ENCODE results near the gene SMYD3. TPM values are rescaled to one million over a fixed set of nuclear protein-coding genes. Genes with fewer than 3 reads are reported as not detected.

Gene SMYD3
- total and polyA plus RNA-seq, 2 donors (not counting 1 experiment from before 2014, with no cell fraction given) = 69.4 to 83.1 TPM

- TF ChIP-seq EZH2 (IDR thresholded peaks at IDR 0.05; ENCODE audit: low read length, missing control alignments) (no peak), CTCF (conservative IDR thresholded peaks at IDR 0.05 in 1 of 2, IDR thresholded peaks at IDR 0.05 in 1 of 2; ENCODE audit: low read depth in 1 of 2, low read length in 2 of 2) (no peak)
- no peaks in the 10 kb centered on the region for H4K20me1 ChIP-seq (ENCODE audit: control insufficient read depth, extremely low read depth, insufficient read depth, low read length)
- H2AFZ ChIP-seq (ENCODE audit: low read length) = no peak overlapping the region
- no peak for DNase-seq (ENCODE audit: low read depth in 2 of 2)
- no peak overlapping the region for H3K9ac ChIP-seq (ENCODE audit: insufficient read depth, low read length)
- H3K4me1 ChIP-seq (ENCODE audit: control insufficient read depth, extremely low read depth, insufficient read depth, low read length) = no peaks in the 10 kb centered on the region
- no peak overlapping the region for H3K27ac ChIP-seq (ENCODE audit: insufficient read depth, low read length)
- no peak overlapping the region for H3K4me2 ChIP-seq (ENCODE audit: extremely low read depth, insufficient read depth, low read length)
- H3K4me3 ChIP-seq (replicated peaks in 1 of 4; ENCODE audit: control extremely low read depth in 1 of 4, insufficient read depth in 1 of 4, low read depth in 3 of 4, low read length in 4 of 4) = no peak overlapping the region
- no peaks in the 10 kb centered on the region for H3K9me3 ChIP-seq (ENCODE audit: control insufficient read depth, insufficient read depth, low read depth, low read length)
- no peaks in the 10 kb centered on the region for H3K27me3 ChIP-seq (ENCODE audit: control insufficient read depth, insufficient read depth, low read length)
- no peaks in the 10 kb centered on the region for H3K79me2 ChIP-seq (ENCODE audit: control insufficient read depth, insufficient read depth, low read length)
- H3K36me3 ChIP-seq (ENCODE audit: control insufficient read depth, insufficient read depth, low read length) = no peaks in the 10 kb centered on the region
These were observed 211.7 kb downstream of the SMYD3 start for GRCh38 chr1:246295340-246295739.

- no peaks in the 10 kb centered on the region for H4K20me1 ChIP-seq (ENCODE audit: control insufficient read depth, extremely low read depth, insufficient read depth, low read length)
- H3K27ac ChIP-seq (ENCODE audit: insufficient read depth, low read length) = no peak overlapping the region
- H3K9ac ChIP-seq (ENCODE audit: insufficient read depth, low read length) = no peak overlapping the region
- no peak overlapping the region for H2AFZ ChIP-seq (ENCODE audit: low read length)
- H3K27me3 ChIP-seq (ENCODE audit: control insufficient read depth, insufficient read depth, low read length) = no peaks in the 10 kb centered on the region
- TF ChIP-seq CTCF (conservative IDR thresholded peaks at IDR 0.05 in 1 of 2, IDR thresholded peaks at IDR 0.05 in 1 of 2; ENCODE audit: low read depth in 1 of 2, low read length in 2 of 2) = no peak
- no peak for TF ChIP-seq EZH2 (IDR thresholded peaks at IDR 0.05; ENCODE audit: low read length, missing control alignments)
- no peaks in the 10 kb centered on the region for H3K9me3 ChIP-seq (ENCODE audit: control insufficient read depth, insufficient read depth, low read depth, low read length)
- no peak overlapping the region for H3K4me3 ChIP-seq (replicated peaks in 1 of 4; ENCODE audit: control extremely low read depth in 1 of 4, insufficient read depth in 1 of 4, low read depth in 3 of 4, low read length in 4 of 4)
- no peak for DNase-seq (ENCODE audit: low read depth in 2 of 2)
- no peaks in the 10 kb centered on the region for H3K4me1 ChIP-seq (ENCODE audit: control insufficient read depth, extremely low read depth, insufficient read depth, low read length)
- no peaks in the 10 kb centered on the region for H3K79me2 ChIP-seq (ENCODE audit: control insufficient read depth, insufficient read depth, low read length)
- H3K36me3 ChIP-seq (ENCODE audit: control insufficient read depth, insufficient read depth, low read length) = no peaks in the 10 kb centered on the region
- H3K4me2 ChIP-seq (ENCODE audit: extremely low read depth, insufficient read depth, low read length) = no peak overlapping the region
These were observed 212.8 kb downstream of the SMYD3 start for GRCh38 chr1:246294263-246294662.

- H3K36me3 ChIP-seq (ENCODE audit: control insufficient read depth, insufficient read depth, low read length) = no peaks in the 10 kb centered on the region
- H3K9ac ChIP-seq (ENCODE audit: insufficient read depth, low read length) = no peak overlapping the region
- no peak for TF ChIP-seq EZH2 (IDR thresholded peaks at IDR 0.05; ENCODE audit: low read length, missing control alignments)
- TF ChIP-seq CTCF (conservative IDR thresholded peaks at IDR 0.05 in 1 of 2, IDR thresholded peaks at IDR 0.05 in 1 of 2; ENCODE audit: low read depth in 1 of 2, low read length in 2 of 2) = no peak
These were observed 213.5 kb downstream of the SMYD3 start for GRCh38 chr1:246293366-246294121.

More at GRCh38 chr1:246293366-246294121, 213.5 kb downstream of the SMYD3 start:
- Histone ChIP-seq H3K79me2 (ENCODE audit: control insufficient read depth, insufficient read depth, low read length) (no peaks in the 10 kb centered on the region), H3K27me3 (ENCODE audit: control insufficient read depth, insufficient read depth, low read length) (no peaks in the 10 kb centered on the region), H3K9me3 (ENCODE audit: control insufficient read depth, insufficient read depth, low read depth, low read length) (no peaks in the 10 kb centered on the region), H3K4me1 (ENCODE audit: control insufficient read depth, extremely low read depth, insufficient read depth, low read length) (no peaks in the 10 kb centered on the region), H3K4me2 (ENCODE audit: extremely low read depth, insufficient read depth, low read length) (no peak overlapping the region), H3K27ac (ENCODE audit: insufficient read depth, low read length) (no peak overlapping the region), H4K20me1 (ENCODE audit: control insufficient read depth, extremely low read depth, insufficient read depth, low read length) (no peaks in the 10 kb centered on the region), H3K4me3 (replicated peaks in 1 of 4; ENCODE audit: control extremely low read depth in 1 of 4, insufficient read depth in 1 of 4, low read depth in 3 of 4, low read length in 4 of 4) (no peak overlapping the region), H2AFZ (ENCODE audit: low read length) (no peak overlapping the region)
- DNase-seq (ENCODE audit: low read depth in 2 of 2) = no peak
